Fibroblast of lung (primary cell): Measurements from ENCODE around the gene PIK3C2A.

Experiments used
- EZH2 ChIP-seq: IDR thresholded peaks from 2 replicates; pipeline ENCODE4 v1.5.1; 2012; ENCODE audit warnings: low read length, control low read depth, mild to moderate bottlenecking; ENCODE audit errors: missing control alignments
- TF ChIP-seq, protein P1 (sequence below), 2 donors: IDR thresholded peaks in 1 of 2; conservative IDR thresholded peaks in 1 of 2; 1 replicate in 1 of 2; 2 replicates in 1 of 2; pipeline ENCODE4 v1.5.1; 2011 to 2012; ENCODE audit warnings: low read length in 2 of 2, control low read depth in 1 of 2, inconsistent platforms in 1 of 2, low read depth in 1 of 2, mild to moderate bottlenecking in 1 of 2

DNA sequence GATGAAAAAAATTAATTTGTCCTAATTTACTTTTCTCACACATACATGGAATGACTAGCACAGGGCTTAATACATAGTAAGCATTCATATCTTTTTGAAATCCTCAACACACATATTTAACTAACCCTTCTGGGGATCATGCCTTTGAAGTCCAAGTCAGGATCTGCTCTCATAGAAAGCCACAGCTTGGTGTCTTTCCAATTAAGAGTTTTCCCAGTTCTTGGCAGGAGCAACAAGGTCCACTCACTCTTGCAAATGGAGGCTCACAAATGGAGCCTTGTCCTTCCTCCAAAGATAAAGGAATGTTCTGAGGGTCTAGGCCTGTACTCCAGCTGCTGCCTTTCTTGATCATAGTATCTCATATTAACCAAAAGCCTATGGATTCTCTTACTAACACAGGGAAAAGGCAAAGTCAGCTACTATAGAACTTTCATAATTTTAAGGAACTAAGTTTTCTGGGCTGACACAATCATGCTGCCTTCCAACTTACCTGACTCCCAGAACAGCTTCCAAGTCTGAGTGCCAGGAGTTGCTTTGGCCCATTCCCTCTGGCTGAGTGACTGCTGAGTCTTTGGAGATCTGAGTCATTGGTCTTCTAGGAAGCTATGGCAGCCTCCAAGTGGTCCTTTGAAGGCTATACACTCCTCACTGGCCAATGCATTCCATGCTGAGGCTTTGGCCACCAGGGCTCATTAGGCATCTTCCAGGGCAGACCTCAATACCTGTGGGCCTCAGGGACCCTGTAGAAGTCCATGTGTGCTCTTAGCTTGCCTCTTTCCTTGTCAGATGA, 43.0 kb upstream of the PIK3C2A start:
- TF ChIP-seq, protein P1, sequence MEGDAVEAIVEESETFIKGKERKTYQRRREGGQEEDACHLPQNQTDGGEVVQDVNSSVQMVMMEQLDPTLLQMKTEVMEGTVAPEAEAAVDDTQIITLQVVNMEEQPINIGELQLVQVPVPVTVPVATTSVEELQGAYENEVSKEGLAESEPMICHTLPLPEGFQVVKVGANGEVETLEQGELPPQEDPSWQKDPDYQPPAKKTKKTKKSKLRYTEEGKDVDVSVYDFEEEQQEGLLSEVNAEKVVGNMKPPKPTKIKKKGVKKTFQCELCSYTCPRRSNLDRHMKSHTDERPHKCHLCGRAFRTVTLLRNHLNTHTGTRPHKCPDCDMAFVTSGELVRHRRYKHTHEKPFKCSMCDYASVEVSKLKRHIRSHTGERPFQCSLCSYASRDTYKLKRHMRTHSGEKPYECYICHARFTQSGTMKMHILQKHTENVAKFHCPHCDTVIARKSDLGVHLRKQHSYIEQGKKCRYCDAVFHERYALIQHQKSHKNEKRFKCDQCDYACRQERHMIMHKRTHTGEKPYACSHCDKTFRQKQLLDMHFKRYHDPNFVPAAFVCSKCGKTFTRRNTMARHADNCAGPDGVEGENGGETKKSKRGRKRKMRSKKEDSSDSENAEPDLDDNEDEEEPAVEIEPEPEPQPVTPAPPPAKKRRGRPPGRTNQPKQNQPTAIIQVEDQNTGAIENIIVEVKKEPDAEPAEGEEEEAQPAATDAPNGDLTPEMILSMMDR (conservative IDR thresholded peaks at IDR 0.05 in 1 of 2, IDR thresholded peaks at IDR 0.05 in 1 of 2; ENCODE audit: low read depth in 1 of 2, low read length in 2 of 2), result no peak
- TF ChIP-seq EZH2, result no peak
